HepG2 (cell line): ENCODE measurements around the gene ADAM19.

Source experiments
- ARID2 ChIP-seq: sonication (generic); formaldehyde crosslinking; IDR thresholded peaks from 2 replicates; pipeline ENCODE4 v1.8.1; 2022; ENCODE audit warnings: mild to moderate bottlenecking, missing genetic modification reagents, borderline replicate concordance
- FOXK1 ChIP-seq: sonication (generic); formaldehyde crosslinking; IDR thresholded peaks from 2 replicates; pipeline ENCODE4 v1.4.0; 2020; ENCODE audit warnings: low read depth, missing genetic modification reagents, borderline replicate concordance
- GLI4 ChIP-seq: sonication (generic); formaldehyde crosslinking; IDR thresholded peaks from 2 replicates; pipeline ENCODE4 v1.5.1; 2020; ENCODE audit warnings: missing genetic modification reagents, mild to moderate bottlenecking, moderate library complexity, borderline replicate concordance
- NONO ChIP-seq, 2 experiments: fragments of 450-650 bp in 1 of 2; sonication (generic) in 1 of 2; formaldehyde crosslinking in 1 of 2; IDR thresholded peaks in 1 of 2; conservative IDR thresholded peaks in 1 of 2; 2 replicates each; pipeline versions ENCODE4 v1.6.1 to v1.8.0; 2017 to 2022; ENCODE audit warnings: mild to moderate bottlenecking in 1 of 2, missing genetic modification reagents in 1 of 2, moderate library complexity in 1 of 2
- PRPF4 ChIP-seq: fragments of 200-400 bp; formaldehyde crosslinking; IDR thresholded peaks from 2 replicates; pipeline ENCODE4 v1.6.1; 2016; ENCODE audit warnings: low read length, low read depth; ENCODE audit not compliant: poor library complexity, severe bottlenecking
- ZNF121 ChIP-seq: sonication (generic); formaldehyde crosslinking; IDR thresholded peaks from 2 replicates; pipeline ENCODE4 v1.5.0; 2020; ENCODE audit warnings: mild to moderate bottlenecking, missing genetic modification reagents
- ZNF138 ChIP-seq: sonication (generic); formaldehyde crosslinking; IDR thresholded peaks from 2 replicates; pipeline ENCODE4 v1.5.0; 2020; ENCODE audit warnings: mild to moderate bottlenecking, low read depth, missing genetic modification reagents
- ZNF354B ChIP-seq: sonication (generic); formaldehyde crosslinking; IDR thresholded peaks from 2 replicates; pipeline ENCODE4 v1.8.0; 2022; ENCODE audit warnings: mild to moderate bottlenecking, missing genetic modification reagents
- ZNF589 ChIP-seq: sonication (generic); formaldehyde crosslinking; conservative IDR thresholded peaks from 2 replicates; pipeline ENCODE4 v1.8.0; 2022; ENCODE audit warnings: mild to moderate bottlenecking, moderate library complexity, missing genetic modification reagents
- TF ChIP-seq, protein P1 (sequence below): IDR thresholded peaks from 2 replicates; pipeline ENCODE4 v1.6.1; 2016; ENCODE audit warnings: low read depth

DNA sequence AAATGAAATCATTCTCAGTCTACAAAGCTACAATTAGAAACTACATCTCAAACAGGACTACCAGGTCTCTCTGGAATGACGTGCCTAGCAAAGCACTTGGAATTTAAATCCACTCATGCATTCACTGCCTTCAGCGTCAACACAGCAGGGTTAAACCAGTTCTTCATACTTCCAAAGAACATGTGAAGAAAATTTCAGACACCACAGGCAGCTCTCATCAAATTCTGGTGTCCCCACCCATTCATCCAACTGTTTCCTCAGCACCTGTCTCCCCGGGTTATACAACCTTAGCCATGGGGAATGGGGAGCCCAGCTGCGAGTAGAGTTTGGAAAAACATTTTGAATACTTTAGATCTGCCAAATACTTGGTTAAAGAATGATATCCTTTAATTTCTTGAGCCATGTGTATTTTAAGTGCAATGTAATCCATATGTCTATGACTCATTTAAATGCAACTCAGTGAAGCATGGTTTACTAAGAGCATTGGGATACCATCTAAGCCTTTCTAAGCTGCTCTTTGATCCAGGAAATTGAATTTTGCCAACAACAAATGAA is 17.5 kb downstream of the ADAM19 start:
- TF ChIP-seq ARID2 (CRISPR knock-in tag) (no peak), ZNF121 (no peak), ZNF138 (CRISPR knock-in tag) (no peak), GLI4 (CRISPR knock-in tag) (no peak), ZNF354B (no peak), ZNF589 (no peak), NONO (IDR thresholded peaks at IDR 0.05) (no peak), NONO (CRISPR knock-in tag; conservative IDR thresholded peaks at IDR 0.05) (no peak), PRPF4 (no peak), FOXK1 (no peak)
- TF ChIP-seq, protein P1, sequence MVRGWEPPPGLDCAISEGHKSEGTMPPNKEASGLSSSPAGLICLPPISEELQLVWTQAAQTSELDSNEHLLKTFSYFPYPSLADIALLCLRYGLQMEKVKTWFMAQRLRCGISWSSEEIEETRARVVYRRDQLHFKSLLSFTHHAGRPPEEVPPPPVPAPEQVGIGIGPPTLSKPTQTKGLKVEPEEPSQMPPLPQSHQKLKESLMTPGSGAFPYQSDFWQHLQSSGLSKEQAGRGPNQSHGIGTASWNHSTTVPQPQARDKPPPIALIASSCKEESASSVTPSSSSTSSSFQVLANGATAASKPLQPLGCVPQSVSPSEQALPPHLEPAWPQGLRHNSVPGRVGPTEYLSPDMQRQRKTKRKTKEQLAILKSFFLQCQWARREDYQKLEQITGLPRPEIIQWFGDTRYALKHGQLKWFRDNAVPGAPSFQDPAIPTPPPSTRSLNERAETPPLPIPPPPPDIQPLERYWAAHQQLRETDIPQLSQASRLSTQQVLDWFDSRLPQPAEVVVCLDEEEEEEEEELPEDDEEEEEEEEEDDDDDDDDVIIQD (CRISPR knock-in tag): no peak
